ENCODE results near the gene PRKCA.

DNA sequence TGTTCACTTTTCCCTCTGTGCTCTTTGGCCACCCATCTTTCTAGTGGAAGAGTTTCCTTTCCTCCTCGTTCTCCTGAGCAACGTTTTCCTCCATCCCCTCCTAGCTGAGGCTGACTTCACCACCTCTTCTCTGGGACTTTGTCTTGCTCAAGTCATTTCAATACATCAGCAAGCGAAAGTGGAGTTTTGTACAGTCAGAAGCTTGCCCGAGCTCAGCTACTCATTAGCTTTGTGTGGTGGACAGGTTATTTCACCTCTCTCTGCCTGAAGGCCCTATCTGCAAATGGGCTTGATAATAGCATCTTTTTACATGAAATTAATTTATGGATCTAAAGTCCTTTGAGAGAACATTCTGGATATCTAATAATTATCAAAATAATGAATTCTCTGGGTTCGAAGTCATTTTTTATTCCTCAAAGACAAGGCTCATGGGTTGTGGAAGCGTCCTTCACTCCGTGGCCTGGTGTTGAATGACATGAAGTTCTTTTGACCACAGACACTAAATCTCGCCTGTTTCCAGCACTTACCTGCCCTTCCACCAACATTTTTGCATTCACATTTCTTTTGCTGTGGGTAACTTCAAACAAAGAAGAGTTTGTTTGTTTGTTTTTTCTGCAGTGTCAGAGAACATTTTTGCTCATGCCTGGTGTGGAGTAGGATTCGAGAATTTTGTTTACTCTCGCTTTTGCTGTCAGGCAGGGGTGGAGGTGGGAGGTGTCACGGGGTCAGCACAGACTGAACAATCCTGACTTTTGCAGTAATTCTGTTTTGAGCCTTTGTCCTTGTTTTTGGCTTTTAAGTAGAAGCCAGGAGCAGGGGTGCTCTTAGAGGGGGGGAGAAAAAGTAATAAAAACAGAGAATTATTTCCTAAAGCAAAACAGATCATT lies 377.5 kb downstream of the PRKCA start:
- TF ChIP-seq, protein P1, sequence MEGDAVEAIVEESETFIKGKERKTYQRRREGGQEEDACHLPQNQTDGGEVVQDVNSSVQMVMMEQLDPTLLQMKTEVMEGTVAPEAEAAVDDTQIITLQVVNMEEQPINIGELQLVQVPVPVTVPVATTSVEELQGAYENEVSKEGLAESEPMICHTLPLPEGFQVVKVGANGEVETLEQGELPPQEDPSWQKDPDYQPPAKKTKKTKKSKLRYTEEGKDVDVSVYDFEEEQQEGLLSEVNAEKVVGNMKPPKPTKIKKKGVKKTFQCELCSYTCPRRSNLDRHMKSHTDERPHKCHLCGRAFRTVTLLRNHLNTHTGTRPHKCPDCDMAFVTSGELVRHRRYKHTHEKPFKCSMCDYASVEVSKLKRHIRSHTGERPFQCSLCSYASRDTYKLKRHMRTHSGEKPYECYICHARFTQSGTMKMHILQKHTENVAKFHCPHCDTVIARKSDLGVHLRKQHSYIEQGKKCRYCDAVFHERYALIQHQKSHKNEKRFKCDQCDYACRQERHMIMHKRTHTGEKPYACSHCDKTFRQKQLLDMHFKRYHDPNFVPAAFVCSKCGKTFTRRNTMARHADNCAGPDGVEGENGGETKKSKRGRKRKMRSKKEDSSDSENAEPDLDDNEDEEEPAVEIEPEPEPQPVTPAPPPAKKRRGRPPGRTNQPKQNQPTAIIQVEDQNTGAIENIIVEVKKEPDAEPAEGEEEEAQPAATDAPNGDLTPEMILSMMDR (IDR thresholded peaks at IDR 0.05; ENCODE audit: insufficient read depth, low read length): no peak
- TF ChIP-seq POLR2AphosphoS5 (IDR thresholded peaks at IDR 0.05; ENCODE audit: low read depth): no peak
- TF ChIP-seq, protein P2, sequence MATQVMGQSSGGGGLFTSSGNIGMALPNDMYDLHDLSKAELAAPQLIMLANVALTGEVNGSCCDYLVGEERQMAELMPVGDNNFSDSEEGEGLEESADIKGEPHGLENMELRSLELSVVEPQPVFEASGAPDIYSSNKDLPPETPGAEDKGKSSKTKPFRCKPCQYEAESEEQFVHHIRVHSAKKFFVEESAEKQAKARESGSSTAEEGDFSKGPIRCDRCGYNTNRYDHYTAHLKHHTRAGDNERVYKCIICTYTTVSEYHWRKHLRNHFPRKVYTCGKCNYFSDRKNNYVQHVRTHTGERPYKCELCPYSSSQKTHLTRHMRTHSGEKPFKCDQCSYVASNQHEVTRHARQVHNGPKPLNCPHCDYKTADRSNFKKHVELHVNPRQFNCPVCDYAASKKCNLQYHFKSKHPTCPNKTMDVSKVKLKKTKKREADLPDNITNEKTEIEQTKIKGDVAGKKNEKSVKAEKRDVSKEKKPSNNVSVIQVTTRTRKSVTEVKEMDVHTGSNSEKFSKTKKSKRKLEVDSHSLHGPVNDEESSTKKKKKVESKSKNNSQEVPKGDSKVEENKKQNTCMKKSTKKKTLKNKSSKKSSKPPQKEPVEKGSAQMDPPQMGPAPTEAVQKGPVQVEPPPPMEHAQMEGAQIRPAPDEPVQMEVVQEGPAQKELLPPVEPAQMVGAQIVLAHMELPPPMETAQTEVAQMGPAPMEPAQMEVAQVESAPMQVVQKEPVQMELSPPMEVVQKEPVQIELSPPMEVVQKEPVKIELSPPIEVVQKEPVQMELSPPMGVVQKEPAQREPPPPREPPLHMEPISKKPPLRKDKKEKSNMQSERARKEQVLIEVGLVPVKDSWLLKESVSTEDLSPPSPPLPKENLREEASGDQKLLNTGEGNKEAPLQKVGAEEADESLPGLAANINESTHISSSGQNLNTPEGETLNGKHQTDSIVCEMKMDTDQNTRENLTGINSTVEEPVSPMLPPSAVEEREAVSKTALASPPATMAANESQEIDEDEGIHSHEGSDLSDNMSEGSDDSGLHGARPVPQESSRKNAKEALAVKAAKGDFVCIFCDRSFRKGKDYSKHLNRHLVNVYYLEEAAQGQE (IDR thresholded peaks at IDR 0.05; ENCODE audit: insufficient replicate concordance, low read depth): no peak

All from HL-60 (cell line).